Measurements from ENCODE around the gene SLC7A9. TPM values are rescaled to one million over a fixed set of nuclear protein-coding genes. Genes with fewer than 3 reads are reported as not detected.
"Not testable (repeated sequence)": the region's sequence is repeated elsewhere in the genome, so short reads cannot be mapped to it uniquely, and the experiment has no call there.

The SLC7A9 gene
- total RNA-seq, 1 donor = not detected

DNA sequence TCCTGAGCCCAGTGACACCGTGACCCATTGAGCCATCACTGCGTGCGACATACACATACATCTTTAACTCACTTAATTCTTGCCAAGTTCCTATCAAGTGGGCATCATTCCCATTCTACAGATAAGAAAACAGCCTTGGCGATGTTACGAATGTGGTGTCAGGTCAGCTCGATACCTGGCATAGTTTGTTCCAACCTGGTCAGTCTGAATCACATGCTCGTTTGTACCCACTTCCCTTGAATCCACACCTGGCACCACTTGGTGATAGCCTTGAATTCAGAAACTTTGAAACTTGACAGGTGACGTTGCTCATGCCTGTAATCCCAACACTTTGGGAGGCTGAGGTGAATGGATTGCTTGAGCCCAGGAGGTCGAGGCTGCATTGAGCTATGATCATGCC, 59.1 kb downstream of the SLC7A9 start:
- DNase-seq (ENCODE audit: low read depth in 2 of 3, low spot score in 2 of 3) = no peak

DNA sequence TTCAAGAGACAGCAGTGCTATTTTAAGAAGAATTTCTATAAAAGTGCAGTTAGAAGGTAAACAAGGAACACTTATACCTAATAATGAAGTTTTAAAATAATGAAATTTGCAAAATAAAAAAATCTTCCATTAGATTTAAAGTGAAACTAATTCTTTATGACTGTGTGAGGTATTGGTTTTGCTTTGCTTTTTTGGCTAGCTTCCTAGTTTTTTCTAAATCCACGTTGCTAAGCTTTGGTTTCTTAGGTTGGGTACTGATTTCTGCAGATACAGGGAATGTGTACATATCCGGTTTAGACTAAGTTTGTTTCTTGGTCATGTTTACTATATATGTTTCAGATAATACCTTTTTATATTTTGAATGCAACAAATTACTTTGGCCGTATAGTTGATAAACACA, 59.8 kb downstream of the SLC7A9 start:
- no peak for DNase-seq (ENCODE audit: low read depth in 2 of 3, low spot score in 2 of 3)

DNA sequence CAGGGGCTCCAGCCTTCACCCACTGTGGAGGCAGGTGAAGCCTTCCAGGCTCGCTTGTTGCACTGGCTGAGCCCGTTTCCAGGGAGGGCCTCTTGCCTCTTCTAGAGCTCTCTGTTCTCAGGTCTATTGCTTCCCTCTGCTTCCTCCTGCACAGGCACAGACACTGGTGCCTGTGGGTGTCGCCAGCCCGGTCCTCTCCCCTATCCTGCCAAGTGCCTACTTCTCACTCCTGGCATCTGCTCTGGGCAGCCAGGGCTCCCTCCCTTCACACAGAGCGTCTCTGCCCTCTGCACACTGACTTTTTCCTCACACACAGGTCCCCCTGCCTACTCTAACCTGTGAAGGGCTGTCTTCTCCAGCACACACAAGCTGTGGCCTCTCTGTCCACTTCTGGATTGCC, 60.3 kb downstream of the SLC7A9 start:
- no peak for DNase-seq (ENCODE audit: low read depth in 2 of 3, low spot score in 2 of 3)

DNA sequence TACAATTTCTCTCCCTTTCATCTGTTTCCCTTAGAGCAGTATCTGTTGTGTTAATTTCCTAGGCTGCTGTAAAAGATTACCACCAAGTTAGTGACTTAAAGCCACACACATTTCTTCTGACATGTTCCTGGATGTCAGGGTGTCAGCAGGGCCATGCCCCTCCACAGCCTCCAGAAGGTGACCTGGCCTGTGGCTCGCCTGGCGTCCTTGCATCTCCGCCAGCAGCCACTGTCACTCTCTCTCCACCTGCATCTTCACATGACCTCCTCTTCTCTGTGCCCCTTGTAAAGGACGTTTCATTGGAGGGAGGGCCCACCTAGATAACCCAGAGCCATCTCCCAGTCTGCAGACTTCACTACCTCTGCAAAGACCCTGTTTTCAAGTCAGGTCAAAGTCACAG, 61.3 kb downstream of the SLC7A9 start:
- DNase-seq (ENCODE audit: low read depth in 2 of 3, low spot score in 2 of 3) = no peak

DNA sequence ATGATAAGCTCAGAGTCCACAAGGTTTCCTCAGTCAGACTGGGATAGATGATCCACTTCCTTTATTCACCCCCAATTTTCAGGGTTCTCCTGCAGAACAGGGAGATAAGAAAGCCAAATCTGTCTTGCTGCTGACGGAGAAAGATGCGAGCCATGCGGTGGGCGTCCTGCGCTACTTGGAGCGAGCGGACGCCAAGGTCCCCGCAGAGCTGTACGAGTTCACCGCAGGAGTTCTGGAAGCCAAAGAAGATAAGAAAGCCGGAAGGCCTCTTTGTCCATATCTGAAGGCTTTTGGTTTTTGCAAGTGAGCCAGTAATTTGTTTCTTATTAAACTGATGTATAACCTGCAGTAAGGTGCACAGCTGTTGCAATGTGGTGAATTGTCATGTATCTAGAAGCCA, 66.7 kb downstream of the SLC7A9 start:
- DNase-seq (ENCODE audit: low read depth in 2 of 3, low spot score in 2 of 3) = no peak

DNA sequence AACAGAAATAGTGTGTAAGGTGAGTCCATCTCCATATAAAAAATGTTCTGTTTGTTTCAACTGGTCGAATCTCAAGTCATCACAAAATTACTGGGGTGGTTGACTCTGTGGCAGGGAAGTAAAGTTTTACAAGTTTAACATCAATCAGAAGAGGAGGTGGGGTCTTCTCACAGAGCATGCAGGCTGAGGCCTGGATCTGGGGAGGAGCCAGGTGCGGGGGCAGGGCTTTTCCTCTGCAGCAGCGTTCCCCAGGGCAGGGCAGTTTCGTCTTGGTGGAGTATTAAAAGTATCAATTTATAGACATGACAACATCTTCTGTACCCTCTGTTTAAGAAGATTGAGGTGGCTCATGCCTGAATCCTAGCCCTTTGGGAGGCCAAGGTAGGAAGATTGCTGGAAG, 68.8 kb downstream of the SLC7A9 start:
- DNase-seq (ENCODE audit: low read depth in 2 of 3, low spot score in 2 of 3) = no peak

DNA sequence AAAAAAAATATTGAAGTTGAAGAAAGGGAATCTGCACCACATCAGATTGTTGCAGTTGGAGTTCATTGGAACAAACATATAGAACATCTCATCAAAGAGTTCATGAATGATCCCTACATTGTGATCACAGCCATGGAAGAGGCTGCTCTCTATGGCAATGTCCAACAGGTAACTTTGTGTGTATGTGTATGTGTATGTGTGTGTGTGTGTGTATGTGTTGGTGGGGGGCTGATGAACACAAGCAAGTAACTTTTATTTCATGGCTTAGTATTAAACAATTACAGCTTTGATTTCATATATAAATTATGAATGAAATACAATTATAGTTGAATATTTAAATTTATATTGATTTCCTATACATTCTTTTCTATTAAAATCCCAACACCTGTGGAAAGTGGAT, 69.4 kb downstream of the SLC7A9 start:
- DNase-seq (ENCODE audit: low read depth in 2 of 3, low spot score in 2 of 3) = no peak

DNA sequence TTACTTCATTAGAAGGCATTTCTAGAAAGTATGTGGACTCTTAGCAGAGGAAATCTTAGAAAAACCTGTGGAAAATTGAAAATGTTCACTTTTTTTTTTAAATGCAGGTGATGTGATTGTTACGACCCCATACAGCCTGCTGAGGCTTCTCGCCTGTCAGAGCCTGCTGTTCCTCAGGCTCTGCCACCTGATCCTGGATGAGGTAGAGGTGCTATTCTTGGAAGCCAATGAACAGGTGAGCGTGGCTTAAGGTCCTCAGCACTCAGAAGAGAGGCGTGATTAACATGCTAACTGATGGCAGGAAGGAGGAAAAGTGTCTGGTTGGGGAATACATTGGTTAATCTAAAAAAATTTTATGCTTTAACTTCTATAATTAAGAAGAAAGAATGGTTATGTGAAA, 71.4 kb downstream of the SLC7A9 start:
- DNase-seq (ENCODE audit: low read depth in 2 of 3, low spot score in 2 of 3) = no peak

DNA sequence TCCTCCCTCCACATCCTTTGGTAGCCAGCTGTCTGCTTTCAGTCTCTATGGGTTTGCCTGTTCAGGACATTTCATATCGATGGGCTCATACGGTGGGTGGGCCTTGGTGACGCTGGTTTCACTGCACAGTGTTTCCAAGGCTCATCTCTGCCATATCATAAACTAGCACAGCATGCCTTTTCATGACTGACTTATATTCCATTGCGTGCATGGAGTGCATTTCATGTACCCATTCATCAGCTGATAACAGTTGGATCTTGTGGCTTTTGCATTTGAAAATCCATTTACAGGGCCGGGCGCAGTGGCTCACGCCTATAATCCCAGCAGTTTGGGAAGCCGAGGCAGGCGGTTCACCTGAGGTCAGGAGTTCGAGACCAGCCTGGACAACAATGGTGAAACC, 80.1 kb downstream of the SLC7A9 start:
- DNase-seq (ENCODE audit: low read depth in 2 of 3, low spot score in 2 of 3) = no peak

DNA sequence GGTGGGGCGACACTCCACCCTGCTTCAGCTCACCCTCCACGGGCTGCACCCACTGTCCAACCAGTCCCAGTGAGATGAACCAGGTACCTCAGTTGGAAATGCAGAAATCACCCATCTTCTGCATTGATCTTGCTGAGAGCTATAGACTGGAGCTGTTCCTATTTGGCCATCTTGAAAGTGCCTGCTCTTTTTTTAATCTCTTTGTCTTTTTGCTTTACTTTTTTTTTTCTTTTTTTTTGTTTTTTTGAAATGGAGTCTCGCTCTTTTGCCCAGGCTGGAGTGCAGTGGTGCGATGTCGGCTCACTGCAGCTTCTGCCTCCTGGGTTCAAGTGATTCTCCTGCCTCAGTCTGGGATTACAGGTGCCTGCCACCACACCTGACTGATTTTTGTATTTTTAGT, 81.7 kb downstream of the SLC7A9 start:
- not testable (repeated sequence) for DNase-seq (ENCODE audit: low read depth in 2 of 3, low spot score in 2 of 3)

DNA sequence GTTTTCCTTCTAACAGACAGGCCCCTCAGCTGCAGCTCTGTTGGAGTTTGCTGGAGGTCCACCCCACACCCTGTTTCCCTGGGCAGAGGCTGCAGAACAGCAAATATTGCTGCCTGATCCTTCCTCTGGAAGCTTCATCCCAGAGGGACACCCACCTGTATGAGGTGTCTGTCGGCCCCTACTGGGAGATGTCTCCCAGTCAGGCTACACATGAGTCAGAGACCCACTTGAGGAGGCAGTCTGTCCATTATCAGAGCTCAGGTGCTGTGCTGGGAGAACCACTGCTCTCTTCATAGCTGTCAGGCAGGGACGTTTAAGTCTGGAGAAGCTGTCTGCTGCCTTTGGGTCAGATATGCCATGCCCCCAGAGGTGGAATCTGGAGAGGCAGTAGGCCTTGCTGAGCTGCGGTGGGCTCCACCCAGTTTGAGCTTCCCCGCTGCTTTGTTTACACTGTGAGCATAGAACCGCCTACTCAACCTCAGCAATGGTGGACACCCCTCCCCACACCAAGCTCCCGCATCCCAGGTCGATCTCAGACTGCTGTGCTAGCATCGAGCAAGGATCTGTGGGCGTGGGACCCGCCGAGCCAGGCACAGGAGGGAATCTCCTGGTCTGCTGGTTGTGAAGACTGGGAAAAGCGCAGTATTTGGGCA, 82.3 kb downstream of the SLC7A9 start:
- not testable (repeated sequence) for DNase-seq (ENCODE audit: low read depth in 2 of 3, low spot score in 2 of 3)

DNA sequence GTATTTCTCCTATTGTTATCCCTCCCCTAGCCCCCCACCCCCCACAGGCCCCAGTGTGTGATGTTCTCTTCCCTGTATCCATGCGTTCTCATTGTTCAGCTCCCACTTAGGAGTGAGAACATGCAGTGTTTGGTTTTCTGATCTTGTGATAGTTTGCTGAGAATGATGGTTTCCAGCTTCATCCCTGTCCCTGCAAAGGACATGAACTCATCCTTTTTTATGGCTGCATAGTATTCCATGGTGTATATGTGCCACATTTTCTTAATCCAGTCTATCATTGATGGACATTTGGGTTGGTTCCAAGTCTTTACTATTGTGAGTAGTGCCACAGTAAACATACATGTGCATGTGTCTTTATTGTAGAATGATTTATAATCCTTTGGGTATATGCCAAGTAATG, 87.5 kb downstream of the SLC7A9 start:
- not testable (repeated sequence) for DNase-seq (ENCODE audit: low read depth in 2 of 3, low spot score in 2 of 3)

DNA sequence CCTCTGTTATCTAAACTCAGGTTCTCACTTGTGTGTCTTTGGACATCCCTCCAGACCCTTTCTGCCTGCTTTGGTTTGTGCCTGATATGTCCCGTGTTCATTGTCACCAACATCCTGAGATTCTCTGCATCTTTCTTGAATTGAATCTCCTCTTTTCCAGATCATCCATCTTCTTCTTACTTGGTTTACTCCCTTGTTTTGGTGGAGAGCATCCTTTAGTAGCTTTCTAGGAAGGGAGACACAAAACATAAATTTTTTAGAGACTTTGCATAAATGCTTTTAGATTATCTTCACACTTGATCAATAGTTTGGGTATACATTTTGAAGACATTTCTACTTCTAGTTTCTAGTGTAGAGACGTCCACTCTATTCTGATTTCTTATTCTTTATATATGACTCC, 88.3 kb downstream of the SLC7A9 start:
- no peak for DNase-seq (ENCODE audit: low read depth in 2 of 3, low spot score in 2 of 3)

Small RNA genes within 50 kb of the gene (small RNA-seq; reads per million reads assigned to genes)
- not detected for gene RN7SKP22

Other genes starting within 250 kb of the SLC7A9 start
- gene ANKRD27, start 194.6 kb downstream of the SLC7A9 start, total RNA-seq = 57.1 TPM
- gene RGS9BP, start 193.9 kb downstream of the SLC7A9 start, total RNA-seq = 0.54 TPM
- 8.9 TPM for gene NUDT19, start 177.9 kb downstream of the SLC7A9 start, total RNA-seq
- 0.27 TPM for gene TDRD12, start 150.0 kb downstream of the SLC7A9 start, total RNA-seq
- gene CEP89, start 102.2 kb upstream of the SLC7A9 start, total RNA-seq = 10.0 TPM
- gene FAAP24, start 102.5 kb upstream of the SLC7A9 start, total RNA-seq = 1.6 TPM
- under 0.01 TPM for gene RHPN2, start 195.1 kb upstream of the SLC7A9 start, total RNA-seq
- 6.2 TPM for gene GPATCH1, start 211.4 kb upstream of the SLC7A9 start, total RNA-seq